ENCODE results near the gene RASGRF2.

DNA sequence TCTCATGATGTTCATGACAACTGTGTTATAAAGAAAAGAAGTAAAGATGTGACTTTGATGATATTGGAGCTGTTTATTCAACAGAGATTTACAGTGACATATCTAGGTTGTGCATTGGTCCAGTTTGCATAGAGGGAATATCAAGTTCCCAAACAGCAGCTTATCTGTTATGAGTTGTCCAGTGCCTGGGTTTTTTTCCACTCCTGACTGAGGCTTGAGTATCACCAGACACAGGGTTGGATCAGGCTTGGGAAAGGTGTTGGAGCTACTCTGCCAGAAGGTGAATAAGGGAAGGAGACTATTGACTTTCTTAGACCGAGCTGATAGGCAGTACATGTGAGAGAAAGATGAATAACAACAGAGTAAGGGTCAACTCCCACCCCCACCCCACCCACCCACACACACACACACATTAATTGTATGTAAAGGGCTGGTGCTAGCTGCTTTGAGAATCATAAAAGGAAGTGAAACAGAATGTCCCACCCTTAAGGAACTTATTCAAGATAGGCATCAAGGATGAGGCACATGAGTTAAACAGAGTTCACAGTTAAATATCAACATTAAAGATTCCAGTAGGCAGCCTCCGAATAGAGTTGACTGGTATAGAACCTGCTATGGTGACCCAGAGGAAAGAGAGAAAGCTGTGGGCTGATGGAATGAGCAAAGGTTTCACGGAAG lies 33.0 kb upstream of the RASGRF2 start:
- TF ChIP-seq, protein P1, sequence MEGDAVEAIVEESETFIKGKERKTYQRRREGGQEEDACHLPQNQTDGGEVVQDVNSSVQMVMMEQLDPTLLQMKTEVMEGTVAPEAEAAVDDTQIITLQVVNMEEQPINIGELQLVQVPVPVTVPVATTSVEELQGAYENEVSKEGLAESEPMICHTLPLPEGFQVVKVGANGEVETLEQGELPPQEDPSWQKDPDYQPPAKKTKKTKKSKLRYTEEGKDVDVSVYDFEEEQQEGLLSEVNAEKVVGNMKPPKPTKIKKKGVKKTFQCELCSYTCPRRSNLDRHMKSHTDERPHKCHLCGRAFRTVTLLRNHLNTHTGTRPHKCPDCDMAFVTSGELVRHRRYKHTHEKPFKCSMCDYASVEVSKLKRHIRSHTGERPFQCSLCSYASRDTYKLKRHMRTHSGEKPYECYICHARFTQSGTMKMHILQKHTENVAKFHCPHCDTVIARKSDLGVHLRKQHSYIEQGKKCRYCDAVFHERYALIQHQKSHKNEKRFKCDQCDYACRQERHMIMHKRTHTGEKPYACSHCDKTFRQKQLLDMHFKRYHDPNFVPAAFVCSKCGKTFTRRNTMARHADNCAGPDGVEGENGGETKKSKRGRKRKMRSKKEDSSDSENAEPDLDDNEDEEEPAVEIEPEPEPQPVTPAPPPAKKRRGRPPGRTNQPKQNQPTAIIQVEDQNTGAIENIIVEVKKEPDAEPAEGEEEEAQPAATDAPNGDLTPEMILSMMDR (IDR thresholded peaks at IDR 0.05 in 4 of 5, conservative IDR thresholded peaks at IDR 0.05 in 1 of 5) = no peak
- no peak for TF ChIP-seq POLR2A (IDR thresholded peaks at IDR 0.05)
